ENCODE data around the gene KRT13.

KRT13 gene

GRCh38 chr17:41457676-41458075 is 47.7 kb downstream of the KRT13 start:
- no peak for TF ChIP-seq CTCF (IDR thresholded peaks at IDR 0.05; ENCODE audit: low read depth, low read length, missing control alignments)

GRCh38 chr17:41456204-41456603 is 49.2 kb downstream of the KRT13 start:
- TF ChIP-seq CTCF (IDR thresholded peaks at IDR 0.05; ENCODE audit: low read depth, low read length, missing control alignments): peak; percentile 14
- H3K4me3 ChIP-seq (replicated peaks; ENCODE audit: low read depth, low read length): no peak overlapping the region

More at GRCh38 chr17:41457676-41458075, 47.7 kb downstream of the KRT13 start:
- no peak for DNase-seq (ENCODE audit: extremely low read depth, low read depth)
- no peak overlapping the region for H3K4me3 ChIP-seq (replicated peaks; ENCODE audit: low read depth, low read length)

GRCh38 chr17:41455236-41455635 is 50.2 kb downstream of the KRT13 start:
- TF ChIP-seq CTCF (IDR thresholded peaks at IDR 0.05; ENCODE audit: low read depth, low read length, missing control alignments): no peak
- DNase-seq (ENCODE audit: extremely low read depth, low read depth): no peak
- no peak overlapping the region for H3K4me3 ChIP-seq (replicated peaks; ENCODE audit: low read depth, low read length)

More at GRCh38 chr17:41456204-41456603, 49.2 kb downstream of the KRT13 start:
- DNase-seq (ENCODE audit: extremely low read depth, low read depth): no peak

- DNase-seq (ENCODE audit: extremely low read depth, low read depth): no peak
- H3K4me3 ChIP-seq (replicated peaks; ENCODE audit: low read depth, low read length): no peak overlapping the region
- no peak for TF ChIP-seq CTCF (IDR thresholded peaks at IDR 0.05; ENCODE audit: low read depth, low read length, missing control alignments)
These were observed 52.3 kb downstream of the KRT13 start for GRCh38 chr17:41453066-41453465.

GRCh38 chr17:41452281-41452680 is 53.1 kb downstream of the KRT13 start:
- TF ChIP-seq CTCF (IDR thresholded peaks at IDR 0.05; ENCODE audit: low read depth, low read length, missing control alignments): no peak
- no peak for DNase-seq (ENCODE audit: extremely low read depth, low read depth)
- no peak overlapping the region for H3K4me3 ChIP-seq (replicated peaks; ENCODE audit: low read depth, low read length)

GRCh38 chr17:41451154-41451728 is 54.2 kb downstream of the KRT13 start:
- no peak overlapping the region for H3K4me3 ChIP-seq (replicated peaks; ENCODE audit: low read depth, low read length)
- no peak for TF ChIP-seq CTCF (IDR thresholded peaks at IDR 0.05; ENCODE audit: low read depth, low read length, missing control alignments)
- DNase-seq (ENCODE audit: extremely low read depth, low read depth): no peak

Data from HFF-Myc (cell line).